Measurements from ENCODE around the gene NPIPB2.

GRCh38 chr16:11916524-11917285 is 25.1 kb downstream of the NPIPB2 start:
- TF ChIP-seq, protein P1, sequence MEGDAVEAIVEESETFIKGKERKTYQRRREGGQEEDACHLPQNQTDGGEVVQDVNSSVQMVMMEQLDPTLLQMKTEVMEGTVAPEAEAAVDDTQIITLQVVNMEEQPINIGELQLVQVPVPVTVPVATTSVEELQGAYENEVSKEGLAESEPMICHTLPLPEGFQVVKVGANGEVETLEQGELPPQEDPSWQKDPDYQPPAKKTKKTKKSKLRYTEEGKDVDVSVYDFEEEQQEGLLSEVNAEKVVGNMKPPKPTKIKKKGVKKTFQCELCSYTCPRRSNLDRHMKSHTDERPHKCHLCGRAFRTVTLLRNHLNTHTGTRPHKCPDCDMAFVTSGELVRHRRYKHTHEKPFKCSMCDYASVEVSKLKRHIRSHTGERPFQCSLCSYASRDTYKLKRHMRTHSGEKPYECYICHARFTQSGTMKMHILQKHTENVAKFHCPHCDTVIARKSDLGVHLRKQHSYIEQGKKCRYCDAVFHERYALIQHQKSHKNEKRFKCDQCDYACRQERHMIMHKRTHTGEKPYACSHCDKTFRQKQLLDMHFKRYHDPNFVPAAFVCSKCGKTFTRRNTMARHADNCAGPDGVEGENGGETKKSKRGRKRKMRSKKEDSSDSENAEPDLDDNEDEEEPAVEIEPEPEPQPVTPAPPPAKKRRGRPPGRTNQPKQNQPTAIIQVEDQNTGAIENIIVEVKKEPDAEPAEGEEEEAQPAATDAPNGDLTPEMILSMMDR (IDR thresholded peaks at IDR 0.05) = no peak
- no peak for TF ChIP-seq POLR2A (IDR thresholded peaks at IDR 0.05)

Data from right lobe of liver (tissue), 4 donors.